ENCODE results near the gene GLRX. TPM values are rescaled to one million over a fixed set of nuclear protein-coding genes. Genes with fewer than 3 reads are reported as not detected.
"Not testable (repeated sequence)": the region's sequence is repeated elsewhere in the genome, so short reads cannot be mapped to it uniquely, and the experiment has no call there.

GLRX gene
- total RNA-seq, 2 donors from 2014 or later, result 8.6 to 17.6 TPM

GRCh38 chr5:95853490-95853889 is 31.0 kb upstream of the GLRX start:
- no peaks in the 10 kb centered on the region for H3K27me3 ChIP-seq
- no peak overlapping the region for H3K4me3 ChIP-seq
- no peak overlapping the region for H3K27ac ChIP-seq
- H3K4me1 ChIP-seq, result peaks cover 40% of the 10 kb centered on the region
- no peak for TF ChIP-seq CTCF (IDR thresholded peaks at IDR 0.05)
- no peak for TF ChIP-seq POLR2A (IDR thresholded peaks at IDR 0.05)
- DNase-seq (no peak), ATAC-seq (no peak)
- no peaks in the 10 kb centered on the region for H3K36me3 ChIP-seq (replicated peaks in 1 of 2; ENCODE audit: insufficient read depth in 1 of 2, low read depth in 2 of 2)
- intact Hi-C loops (cut with DNase I), result loop anchor here (10.0 kb wide), 1 partner anchor 481 kb away; no protein-coding TSS in a partner anchor
- no peaks in the 10 kb centered on the region for H3K9me3 ChIP-seq
- WGBS, 2 donors, result 83 to 88% methylated on average over 2 to 3 of the region's 3 CpGs

DNA sequence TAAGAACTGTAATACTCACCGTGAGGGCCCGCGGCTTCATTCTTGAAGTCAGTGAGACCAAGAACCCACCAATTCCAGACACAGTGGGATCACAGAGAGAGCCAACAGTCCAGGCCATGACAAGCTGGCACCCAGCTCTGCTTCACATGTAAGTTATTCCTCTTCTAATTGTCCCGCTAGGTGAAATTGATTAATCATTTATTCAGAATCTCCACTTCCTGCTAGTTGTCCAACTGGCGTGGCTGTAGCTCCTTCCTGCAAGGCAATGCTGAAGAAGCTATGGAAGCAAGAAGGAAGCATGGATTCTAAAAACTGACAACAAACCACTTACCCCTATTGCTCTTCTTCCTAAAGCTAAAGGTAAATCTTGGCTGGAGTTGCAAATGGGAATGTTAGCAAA is 30.0 kb upstream of the GLRX start:
- no peak overlapping the region for H3K27ac ChIP-seq
- H3K4me3 ChIP-seq, result no peak overlapping the region
- H3K9me3 ChIP-seq, result no peaks in the 10 kb centered on the region
- no peak for DNase-seq
- no peak for TF ChIP-seq POLR2A (IDR thresholded peaks at IDR 0.05)
- no peak for TF ChIP-seq CTCF (IDR thresholded peaks at IDR 0.05)
- no peaks in the 10 kb centered on the region for H3K27me3 ChIP-seq
- H3K36me3 ChIP-seq (replicated peaks in 1 of 2; ENCODE audit: insufficient read depth in 1 of 2, low read depth in 2 of 2), result no peaks in the 10 kb centered on the region
- peaks cover 31% of the 10 kb centered on the region for H3K4me1 ChIP-seq
- intact Hi-C loops (cut with DNase I), result loop anchor here (10.0 kb wide), 1 partner anchor 482 kb away; no protein-coding TSS in a partner anchor
- 82 to 83% methylated on average over 5 of the region's 5 CpGs for WGBS, 2 donors
- no peak for ATAC-seq

GRCh38 chr5:95851141-95851540 is 28.6 kb upstream of the GLRX start:
- peak overlapping the region in 2 of 4 donors; percentile 82 to 84 for H3K27ac ChIP-seq
- H3K4me3 ChIP-seq; H3K9me3 ChIP-seq; H3K27me3 ChIP-seq; H3K36me3 ChIP-seq (replicated peaks in 1 of 2; ENCODE audit: insufficient read depth in 1 of 2, low read depth in 2 of 2); ATAC-seq; DNase-seq: not testable (repeated sequence)
- intact Hi-C loops (cut with DNase I), result loop anchor here (10.0 kb wide), 1 partner anchor 484 kb away; no protein-coding TSS in a partner anchor
- H3K4me1 ChIP-seq, result peaks cover 16% of the 10 kb centered on the region
- 99% methylated on average over 16 of the region's 34 CpGs; no CpG with 5 or more reads in 1 of the 2 donors for WGBS, 2 donors

GRCh38 chr5:95850391-95850894 is 27.9 kb upstream of the GLRX start:
- ATAC-seq (peak; percentile 89), DNase-seq (peak; percentile 50 to 80 (median 62))
- peak in 2 of 3 donors; percentile 19 to 47 for TF ChIP-seq POLR2A (IDR thresholded peaks at IDR 0.05)
- TF ChIP-seq CTCF (IDR thresholded peaks at IDR 0.05), result no peak
- 26 to 27% methylated on average over 5 of the region's 5 CpGs for WGBS, 2 donors
- no peaks in the 10 kb centered on the region for H3K36me3 ChIP-seq (replicated peaks in 1 of 2; ENCODE audit: insufficient read depth in 1 of 2, low read depth in 2 of 2)
- H3K4me3 ChIP-seq, result no peak overlapping the region
- peak overlapping the region in 2 of 4 donors; percentile 82 to 84 for H3K27ac ChIP-seq
- intact Hi-C loops (cut with DNase I), result loop anchor here (10.0 kb wide), 1 partner anchor 484 kb away; no protein-coding TSS in a partner anchor
- H3K9me3 ChIP-seq, result no peaks in the 10 kb centered on the region
- peaks cover 15% of the 10 kb centered on the region for H3K4me1 ChIP-seq
- H3K27me3 ChIP-seq, result no peaks in the 10 kb centered on the region

- no peak overlapping the region for H3K27ac ChIP-seq
- 83 to 96% methylated on average over 3 of the region's 3 CpGs for WGBS, 2 donors
- no peak for TF ChIP-seq CTCF (IDR thresholded peaks at IDR 0.05)
- TF ChIP-seq POLR2A (IDR thresholded peaks at IDR 0.05), result no peak
- no peak overlapping the region for H3K4me3 ChIP-seq
- H3K9me3 ChIP-seq, result no peaks in the 10 kb centered on the region
- H3K27me3 ChIP-seq, result no peaks in the 10 kb centered on the region
- H3K36me3 ChIP-seq (replicated peaks in 1 of 2; ENCODE audit: insufficient read depth in 1 of 2, low read depth in 2 of 2), result no peaks in the 10 kb centered on the region
- no peak for DNase-seq
- ATAC-seq, result no peak
- peaks cover 15% of the 10 kb centered on the region for H3K4me1 ChIP-seq
- intact Hi-C loops (cut with DNase I), result no loop called here
These were observed 26.2 kb upstream of the GLRX start for GRCh38 chr5:95848701-95849100.
